GM18870 (cell line): ENCODE data around the gene CDC42BPB.
"Not testable (repeated sequence)": the region's sequence is repeated elsewhere in the genome, so short reads cannot be mapped to it uniquely, and the experiment has no call there.

Source experiments
- ATAC-seq: cut with Tn5 transposase; IDR thresholded peaks from one replicate; pipeline ENCODE4 v1.9.1; 2021; ENCODE audit warnings: moderate library complexity; ENCODE audit not compliant: unreplicated experiment

CDC42BPB gene

DNA sequence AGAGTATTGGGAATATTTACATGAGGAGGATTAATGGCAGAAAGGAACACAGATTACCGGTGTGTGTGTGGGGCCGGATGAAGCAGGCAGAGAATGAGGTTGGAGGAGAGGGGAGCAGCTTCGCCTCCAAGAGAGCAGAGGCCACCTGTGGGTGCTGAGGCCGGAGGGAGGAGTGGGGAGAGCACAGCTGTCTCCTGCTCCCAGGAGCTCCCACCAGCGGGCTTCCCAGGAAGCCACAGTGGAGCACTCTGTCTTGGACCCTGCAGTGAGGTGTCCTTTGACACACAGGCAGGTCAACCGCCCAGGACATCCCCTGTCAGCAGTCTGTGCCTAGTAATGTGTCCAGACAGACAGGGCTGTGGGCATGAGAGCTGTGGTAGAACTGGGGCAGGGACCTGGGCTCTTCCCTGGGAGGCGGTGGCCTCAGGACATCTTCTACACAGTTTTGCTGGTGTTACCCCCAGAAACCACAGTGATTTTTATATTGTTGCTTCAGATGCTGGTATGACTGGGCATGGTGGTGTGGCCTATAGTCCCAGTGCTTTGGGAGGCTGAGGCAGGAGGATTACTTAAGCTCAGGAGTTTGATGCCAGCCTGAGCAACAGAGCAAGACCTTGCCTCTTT, 153.3 kb downstream of the CDC42BPB start:
- no peak for ATAC-seq

DNA sequence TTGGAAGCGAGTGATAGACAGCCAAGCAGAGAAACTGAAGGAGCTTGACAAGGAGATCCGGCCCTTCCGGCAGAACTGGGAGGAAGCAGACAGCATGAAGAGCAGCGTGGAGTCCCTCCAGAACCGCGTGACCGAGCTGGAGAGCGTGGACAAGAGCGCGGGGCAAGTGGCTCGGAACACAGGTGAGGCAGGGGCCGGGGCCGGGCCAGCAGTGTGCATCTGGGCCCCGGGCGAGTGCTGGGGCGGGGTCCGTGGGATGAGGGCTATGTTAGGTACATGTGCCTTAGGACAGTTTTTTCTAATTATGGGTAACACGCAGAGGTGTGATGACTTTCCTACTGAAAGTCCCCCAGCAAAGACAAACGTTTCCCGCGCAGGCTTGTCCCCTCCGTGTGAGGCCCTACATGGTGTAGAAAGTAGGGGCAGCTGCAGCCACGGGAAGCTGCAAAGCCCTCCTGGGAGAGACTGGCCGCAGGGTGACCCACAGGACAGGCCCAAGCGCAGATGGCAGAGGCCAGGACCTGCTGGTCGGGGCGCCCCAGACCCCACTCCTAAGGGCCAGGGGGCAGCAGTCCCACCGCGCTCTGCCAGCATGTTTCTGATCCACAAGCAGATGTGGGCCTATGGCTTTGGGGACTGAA, 154.0 kb downstream of the CDC42BPB start:
- ATAC-seq = no peak

DNA sequence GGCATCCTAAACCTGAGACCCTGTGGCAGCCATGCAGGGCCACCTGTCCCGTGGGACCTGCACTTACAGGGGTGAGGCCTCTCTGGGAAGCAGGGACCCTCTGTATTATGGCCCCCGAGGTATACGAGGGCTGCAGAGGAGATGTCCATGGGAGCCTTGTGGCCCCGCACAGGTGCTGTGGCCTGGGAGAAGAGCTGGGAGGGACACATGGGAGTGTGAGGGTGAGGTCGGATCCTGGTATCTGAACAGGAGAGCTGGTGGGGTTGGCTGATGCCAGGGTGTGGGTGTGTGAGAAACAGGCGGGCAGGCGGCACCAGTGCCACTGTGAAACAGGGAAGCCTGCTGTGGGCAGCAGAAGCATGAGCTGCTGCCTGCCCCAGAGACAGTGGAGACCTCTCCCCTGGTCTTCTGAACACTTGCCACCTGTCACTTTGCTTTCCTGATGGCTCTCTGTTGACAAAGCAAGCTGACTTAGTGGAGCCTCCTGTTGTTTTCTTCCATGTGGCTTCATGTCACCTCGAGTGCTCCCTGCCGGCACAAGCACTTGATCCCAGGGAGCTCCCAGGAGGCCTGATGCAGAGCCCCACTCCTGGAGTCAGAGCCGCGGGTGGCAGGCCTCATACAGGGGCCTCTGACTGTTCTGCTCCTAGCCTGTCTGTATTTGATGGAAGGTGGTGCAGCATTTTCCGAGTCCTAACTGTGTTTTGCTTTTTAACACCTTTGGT, 154.7 kb downstream of the CDC42BPB start:
- ATAC-seq = no peak

DNA sequence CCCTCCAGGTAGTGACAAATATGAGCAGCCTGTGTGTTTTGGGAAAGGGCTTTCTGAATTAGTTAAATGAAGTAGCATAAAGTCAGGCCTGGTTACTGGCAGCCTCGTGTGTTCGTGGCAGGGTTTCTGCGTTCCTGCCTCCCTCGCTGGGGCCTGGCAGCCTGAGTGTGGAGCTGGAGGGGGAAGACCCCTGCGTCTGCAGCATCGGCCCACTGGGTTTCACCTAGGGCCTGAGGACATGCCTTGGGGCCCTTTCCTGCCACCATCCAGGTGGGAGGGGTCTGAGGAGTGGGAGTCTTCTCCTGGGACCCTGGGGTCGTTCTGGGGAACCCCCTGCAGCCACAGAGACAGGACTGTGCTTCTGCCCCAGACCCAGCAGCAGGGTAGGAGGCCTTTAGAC, 155.3 kb downstream of the CDC42BPB start:
- ATAC-seq = peak; percentile 11

DNA sequence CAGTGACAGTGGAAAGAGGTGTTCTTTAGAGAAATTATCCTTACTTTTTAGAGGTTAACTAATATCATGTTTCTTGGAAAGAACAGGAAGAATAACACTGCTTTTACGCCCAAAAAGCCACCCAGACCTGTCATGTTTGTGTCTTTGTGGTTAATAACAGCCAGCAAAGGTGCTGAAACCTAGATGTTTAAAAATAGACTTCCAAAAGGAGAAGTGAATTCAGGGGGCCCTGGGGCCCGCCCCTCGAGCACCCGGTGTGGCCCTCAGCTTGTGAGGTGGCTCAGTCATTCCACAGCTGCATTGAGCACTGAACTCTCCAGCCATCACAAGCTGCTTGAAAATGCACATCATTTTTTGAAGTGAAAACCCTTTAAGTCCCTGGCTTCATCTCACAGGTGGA, 155.7 kb downstream of the CDC42BPB start:
- ATAC-seq = peak; percentile 49

GRCh38 chr14:102900631-102901571, 156.4 kb downstream of the CDC42BPB start:
- peak; percentile 40 for ATAC-seq

GRCh38 chr14:102899516-102899900, 157.8 kb downstream of the CDC42BPB start:
- ATAC-seq = no peak

DNA sequence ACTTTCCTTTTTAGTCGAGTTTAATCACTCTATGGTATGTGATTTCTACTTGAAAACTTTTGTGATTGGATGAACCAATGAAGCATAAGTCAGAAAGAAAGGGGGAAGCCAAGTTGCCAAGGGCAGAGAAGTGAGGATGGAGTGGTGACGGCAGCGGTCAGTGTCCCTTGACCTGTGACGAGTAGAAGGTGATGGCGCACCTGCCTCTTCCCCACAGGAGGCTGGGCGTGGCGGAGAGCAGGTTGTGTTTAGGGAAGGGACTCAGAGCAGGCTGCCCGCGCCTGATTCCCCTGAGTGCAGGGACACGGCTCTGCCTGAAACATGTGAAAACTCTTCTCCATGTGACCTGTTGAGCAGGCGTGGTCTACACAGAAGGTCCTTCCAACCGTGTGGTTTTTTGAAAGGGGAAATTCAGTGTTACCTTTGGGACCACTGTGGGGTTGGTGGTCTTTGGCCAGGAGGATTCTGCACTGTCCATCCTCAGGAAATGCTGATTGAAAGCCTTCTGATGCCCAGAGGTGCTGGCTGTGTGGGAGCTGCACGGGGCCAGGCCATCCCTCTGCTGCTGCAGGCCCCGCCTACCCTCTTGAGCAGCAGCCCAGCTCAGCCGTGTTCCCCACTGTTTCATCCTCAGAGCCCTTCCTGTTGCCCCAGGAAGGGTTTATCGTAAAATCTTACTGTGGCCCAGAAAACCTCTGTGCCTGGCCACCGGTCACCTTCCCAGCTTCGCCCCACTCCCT, 158.4 kb downstream of the CDC42BPB start:
- ATAC-seq = no peak

- no peak for ATAC-seq
Measured at GRCh38 chr14:102898298-102898697, 159.1 kb downstream of the CDC42BPB start.

- ATAC-seq = no peak
Measured at GRCh38 chr14:102897299-102898027, 159.9 kb downstream of the CDC42BPB start.

DNA sequence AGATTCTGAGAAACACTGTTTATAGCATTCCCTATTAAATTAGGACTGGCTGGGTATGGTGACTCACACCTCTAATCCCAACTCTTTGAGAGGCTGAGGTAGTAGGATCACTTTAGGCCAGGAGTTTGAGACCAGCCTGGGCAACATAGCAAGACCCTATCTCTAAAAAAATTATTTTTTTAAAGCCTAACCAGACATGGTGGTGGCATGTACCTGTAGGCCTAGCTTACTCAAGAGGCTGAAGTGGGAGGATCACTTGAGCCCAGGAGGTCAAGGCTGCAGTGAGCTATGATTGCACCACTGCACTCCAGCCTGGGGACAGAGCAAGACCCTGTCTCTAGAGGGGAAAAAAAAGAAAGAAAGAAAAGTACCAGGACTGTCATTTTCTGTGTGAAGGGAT, 160.6 kb downstream of the CDC42BPB start:
- ATAC-seq = not testable (repeated sequence)

DNA sequence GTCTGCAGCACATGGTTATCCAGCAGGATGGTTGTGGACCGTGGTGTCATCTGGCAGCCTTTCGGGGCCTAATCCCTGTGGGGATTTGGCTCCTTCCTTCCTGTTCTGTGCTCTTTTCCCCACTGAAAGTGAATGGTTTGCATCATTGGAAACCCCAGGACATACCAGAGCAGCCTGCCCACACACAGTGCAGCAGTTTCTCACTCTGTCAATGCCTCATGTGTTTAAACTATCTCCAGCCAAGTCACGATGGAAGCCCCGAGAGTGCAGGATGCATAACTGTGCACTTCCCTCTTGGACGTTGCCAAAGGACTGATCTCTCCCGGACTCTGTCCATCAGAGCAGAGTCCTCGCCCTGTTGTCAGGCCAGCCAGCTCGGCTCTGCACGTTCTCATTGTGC, 163.9 kb downstream of the CDC42BPB start:
- no peak for ATAC-seq

DNA sequence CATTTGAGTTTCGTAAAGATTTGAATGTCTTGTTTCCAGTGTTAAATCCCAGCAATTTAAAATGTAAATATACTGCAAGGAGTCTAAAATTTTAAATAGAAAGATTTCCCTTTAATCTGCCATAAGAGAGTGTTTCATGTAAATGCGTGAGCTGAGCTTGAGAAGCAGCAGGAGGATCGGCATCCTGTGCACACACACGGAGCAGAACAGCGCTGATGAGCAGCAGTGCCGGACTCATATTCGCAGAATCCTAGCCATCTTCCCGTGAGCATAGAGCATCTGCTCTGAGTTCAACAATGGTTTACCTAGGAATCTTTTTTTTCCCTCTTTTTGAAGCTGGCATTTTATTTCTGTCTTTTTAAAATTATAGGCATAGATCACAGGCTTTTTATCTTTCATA, 164.7 kb downstream of the CDC42BPB start:
- no peak for ATAC-seq

GRCh38 chr14:102891556-102891955, 165.8 kb downstream of the CDC42BPB start:
- no peak for ATAC-seq

DNA sequence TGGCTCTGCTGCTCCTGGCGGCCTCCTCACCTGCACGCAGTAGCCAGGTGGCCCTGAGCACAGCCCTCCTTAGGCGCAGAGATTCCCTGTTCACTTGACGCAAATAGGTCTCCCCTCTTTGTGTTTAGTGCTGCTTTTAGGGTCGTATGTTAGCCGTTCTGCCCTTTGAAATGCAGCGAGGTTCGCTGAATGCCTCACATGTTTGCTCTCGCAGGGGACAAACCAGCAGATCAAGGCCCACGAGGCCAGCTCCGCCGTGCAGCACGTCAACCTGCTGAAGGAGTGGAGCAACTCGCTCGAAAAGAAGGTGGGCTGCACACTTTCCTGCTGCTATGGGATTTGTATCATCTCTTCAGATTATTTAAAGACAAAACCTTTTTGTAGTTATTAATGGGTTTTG, 166.2 kb downstream of the CDC42BPB start:
- no peak for ATAC-seq

DNA sequence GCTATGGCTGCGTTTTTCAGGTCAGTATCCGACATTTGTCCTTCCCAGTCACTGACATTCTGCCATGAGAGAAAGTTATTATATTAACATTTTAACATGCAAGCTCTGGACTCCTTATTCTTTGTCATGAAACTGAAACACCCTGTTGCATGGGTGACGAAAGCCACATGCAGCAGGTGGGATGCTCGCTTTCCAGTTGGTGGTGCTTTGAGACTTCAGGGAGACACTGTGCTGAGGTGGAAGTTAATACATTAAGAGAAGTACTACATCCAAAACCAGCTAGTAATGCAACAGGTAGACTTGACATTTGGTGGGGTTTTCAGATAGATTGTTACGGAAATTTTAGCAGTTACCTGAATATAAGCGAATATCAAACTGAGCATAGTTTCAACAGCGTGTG, 167.7 kb downstream of the CDC42BPB start:
- ATAC-seq = no peak

DNA sequence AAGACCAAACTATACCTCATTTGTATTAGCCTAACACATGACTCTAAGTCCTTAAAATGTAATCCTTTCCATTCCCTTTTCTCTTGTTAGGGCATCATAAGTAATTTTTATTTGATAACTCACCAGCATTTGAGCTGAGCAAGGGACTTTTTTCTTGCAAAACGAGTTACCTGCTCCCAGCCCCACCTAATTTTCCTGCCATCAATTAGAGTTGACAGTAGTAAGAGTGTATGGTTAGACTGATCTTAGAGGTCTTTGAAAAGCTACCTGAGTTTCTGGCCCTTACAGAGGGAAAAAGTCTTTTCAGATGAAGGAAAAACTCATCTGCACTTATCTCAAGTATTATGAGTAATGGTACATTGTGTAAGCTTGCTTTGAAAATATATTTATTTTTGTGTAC, 168.6 kb downstream of the CDC42BPB start:
- ATAC-seq = no peak

DNA sequence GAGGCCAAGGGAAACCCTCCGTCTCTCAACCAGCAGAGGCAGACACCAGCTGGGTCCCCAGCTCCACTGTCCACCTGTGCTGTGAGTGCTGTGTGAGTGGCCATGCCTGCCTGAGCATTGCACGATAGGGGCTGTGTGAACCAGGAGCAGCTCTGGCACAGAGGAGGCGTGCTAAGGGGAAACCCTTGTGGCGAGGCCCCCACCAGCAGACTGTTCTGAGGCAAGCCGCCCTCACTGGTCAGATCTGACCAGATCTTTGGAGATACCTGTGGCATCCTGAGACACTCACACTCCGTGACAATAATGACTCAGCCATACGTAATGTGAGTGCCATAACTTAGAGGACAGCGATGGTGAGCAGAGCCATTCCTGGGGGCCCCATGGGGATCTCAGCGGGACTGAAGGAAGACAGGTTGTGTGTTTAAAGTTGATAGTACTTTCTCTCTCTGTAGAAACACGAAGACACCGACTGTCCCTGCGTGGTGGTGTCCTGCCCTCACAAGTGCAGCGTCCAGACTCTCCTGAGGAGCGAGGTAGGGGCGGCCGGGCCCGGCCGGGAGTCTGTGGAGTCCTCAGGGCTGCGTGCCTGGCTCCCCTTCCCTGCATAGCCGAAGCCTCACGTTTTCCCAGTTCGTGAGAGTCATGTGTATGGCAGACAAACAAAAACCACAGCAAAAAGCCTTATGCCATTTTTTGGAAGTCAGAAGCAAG, 171.5 kb downstream of the CDC42BPB start:
- ATAC-seq = no peak

GRCh38 chr14:102883554-102883953, 173.8 kb downstream of the CDC42BPB start:
- ATAC-seq = no peak
